Neuron (in vitro differentiated cells): Measurements from ENCODE around the gene SYNGAP1.

ENCODE experiments used
- H2AFZ ChIP-seq: one replicate; pipeline ENCODE4 v1.6.1; 2013; ENCODE audit warnings: low read depth, mild to moderate bottlenecking, inconsistent platforms, low read length, moderate library complexity
- H3K27me3 ChIP-seq: one replicate; pipeline ENCODE4 v1.6.1; 2013; ENCODE audit warnings: low read length; ENCODE audit not compliant: insufficient read depth
- H3K36me3 ChIP-seq: one replicate; pipeline ENCODE4 v1.6.1; 2013; ENCODE audit warnings: low read length; ENCODE audit not compliant: insufficient read depth
- H3K4me1 ChIP-seq: one replicate; pipeline ENCODE4 v1.6.1; 2013; ENCODE audit warnings: low read length; ENCODE audit not compliant: insufficient read depth
- H3K4me3 ChIP-seq: 2 replicates; pipeline ENCODE4 v1.5.1; 2013; ENCODE audit warnings: mild to moderate bottlenecking, low read length, moderate library complexity
- H3K9me3 ChIP-seq: one replicate; pipeline ENCODE4 v1.6.1; 2013; ENCODE audit warnings: low read length

SYNGAP1 gene

GRCh38 chr6:33443025-33443424 is 23.2 kb downstream of the SYNGAP1 start:
- Histone ChIP-seq H3K36me3 (peaks cover 78% of the 10 kb centered on the region), H3K9me3 (no peaks in the 10 kb centered on the region), H3K27me3 (no peaks in the 10 kb centered on the region), H3K4me1 (no peaks in the 10 kb centered on the region), H3K4me3 (no peak overlapping the region), H2AFZ (no peak overlapping the region)

- Histone ChIP-seq H3K27me3 (no peaks in the 10 kb centered on the region), H3K4me1 (no peaks in the 10 kb centered on the region), H3K4me3 (no peak overlapping the region), H3K36me3 (peaks cover 78% of the 10 kb centered on the region), H3K9me3 (no peaks in the 10 kb centered on the region), H2AFZ (no peak overlapping the region)
These were observed 24.0 kb downstream of the SYNGAP1 start for GRCh38 chr6:33443619-33444504.

GRCh38 chr6:33445119-33445603 is 25.3 kb downstream of the SYNGAP1 start:
- H3K36me3 ChIP-seq, result peaks cover 82% of the 10 kb centered on the region
- no peaks in the 10 kb centered on the region for H3K9me3 ChIP-seq
- H2AFZ ChIP-seq, result no peak overlapping the region
- H3K4me1 ChIP-seq, result no peaks in the 10 kb centered on the region
- no peaks in the 10 kb centered on the region for H3K27me3 ChIP-seq
- no peak overlapping the region for H3K4me3 ChIP-seq

GRCh38 chr6:33446356-33446755 is 26.5 kb downstream of the SYNGAP1 start:
- no peaks in the 10 kb centered on the region for H3K27me3 ChIP-seq
- H2AFZ ChIP-seq, result no peak overlapping the region
- H3K9me3 ChIP-seq, result no peaks in the 10 kb centered on the region
- no peak overlapping the region for H3K4me3 ChIP-seq
- no peaks in the 10 kb centered on the region for H3K4me1 ChIP-seq
- peaks cover 77% of the 10 kb centered on the region for H3K36me3 ChIP-seq

GRCh38 chr6:33450434-33450833 is 30.6 kb downstream of the SYNGAP1 start:
- Histone ChIP-seq H3K27me3 (no peaks in the 10 kb centered on the region), H3K4me1 (peaks cover 10% of the 10 kb centered on the region), H3K36me3 (peaks cover 47% of the 10 kb centered on the region), H2AFZ (no peak overlapping the region), H3K9me3 (no peaks in the 10 kb centered on the region), H3K4me3 (no peak overlapping the region)

- peaks cover 10% of the 10 kb centered on the region for H3K4me1 ChIP-seq
- peaks cover 48% of the 10 kb centered on the region for H3K36me3 ChIP-seq
- no peaks in the 10 kb centered on the region for H3K9me3 ChIP-seq
- H3K27me3 ChIP-seq, result no peaks in the 10 kb centered on the region
- H3K4me3 ChIP-seq, result no peak overlapping the region
- no peak overlapping the region for H2AFZ ChIP-seq
These were observed 31.7 kb downstream of the SYNGAP1 start for GRCh38 chr6:33451606-33452005.

GRCh38 chr6:33452496-33452895 is 32.6 kb downstream of the SYNGAP1 start:
- peaks cover 10% of the 10 kb centered on the region for H3K4me1 ChIP-seq
- peaks cover 49% of the 10 kb centered on the region for H3K36me3 ChIP-seq
- no peaks in the 10 kb centered on the region for H3K9me3 ChIP-seq
- H2AFZ ChIP-seq, result no peak overlapping the region
- no peaks in the 10 kb centered on the region for H3K27me3 ChIP-seq
- no peak overlapping the region for H3K4me3 ChIP-seq

GRCh38 chr6:33453393-33454008 is 33.6 kb downstream of the SYNGAP1 start:
- Histone ChIP-seq H3K9me3 (no peaks in the 10 kb centered on the region), H3K36me3 (peaks cover 40% of the 10 kb centered on the region)

GRCh38 chr6:33454009-33454946 is 34.4 kb downstream of the SYNGAP1 start, which contains the start of gene ZBTB9:
TSS of gene ZBTB9 (plus strand) at chr6:33454576. CDS start at chr6:33455101, 525 bp downstream.
- Histone ChIP-seq H2AFZ (peak within 1 kb of the TSS; percentile 42), H3K4me1 (peaks cover 10% of the 10 kb centered on the region), H3K9me3 (no peaks in the 10 kb centered on the region), H3K4me3 (peak within 1 kb of the TSS; percentile 91), H3K27me3 (no peaks in the 10 kb centered on the region), H3K36me3 (peaks cover 33% of the 10 kb centered on the region)

More at GRCh38 chr6:33453393-33454008, 33.6 kb downstream of the SYNGAP1 start:
- Histone ChIP-seq H3K4me1 (peaks cover 10% of the 10 kb centered on the region), H2AFZ (no peak overlapping the region), H3K4me3 (peak overlapping the region; percentile 91), H3K27me3 (no peaks in the 10 kb centered on the region)

GRCh38 chr6:33455051-33455450 is 35.2 kb downstream of the SYNGAP1 start:
- Histone ChIP-seq H3K36me3 (peaks cover 25% of the 10 kb centered on the region), H3K4me1 (peaks cover 10% of the 10 kb centered on the region), H3K4me3 (peak overlapping the region; percentile 91), H3K9me3 (no peaks in the 10 kb centered on the region), H3K27me3 (no peaks in the 10 kb centered on the region), H2AFZ (peak overlapping the region; percentile 42)

GRCh38 chr6:33456156-33456555 is 36.3 kb downstream of the SYNGAP1 start:
- Histone ChIP-seq H3K4me3 (no peak overlapping the region), H2AFZ (no peak overlapping the region), H3K9me3 (no peaks in the 10 kb centered on the region), H3K27me3 (no peaks in the 10 kb centered on the region), H3K36me3 (peaks cover 23% of the 10 kb centered on the region), H3K4me1 (peaks cover 10% of the 10 kb centered on the region)

- no peak overlapping the region for H2AFZ ChIP-seq
- H3K27me3 ChIP-seq, result peaks cover 4% of the 10 kb centered on the region
- H3K36me3 ChIP-seq, result peaks cover 19% of the 10 kb centered on the region
- H3K4me3 ChIP-seq, result no peak overlapping the region
- peaks cover 6% of the 10 kb centered on the region for H3K4me1 ChIP-seq
- H3K9me3 ChIP-seq, result no peaks in the 10 kb centered on the region
These were observed 38.8 kb downstream of the SYNGAP1 start for GRCh38 chr6:33458676-33459075.
